HG02852 (cell line): ENCODE measurements around the gene BCR.

Experiments used
- ATAC-seq: cut with Tn5 transposase; IDR thresholded peaks from one replicate; pipeline ENCODE4 v1.9.1; 2021; ENCODE audit warnings: mild to moderate bottlenecking, moderate library complexity; ENCODE audit not compliant: unreplicated experiment

Gene BCR

GRCh38 chr22:23175817-23176644 lies 4.3 kb upstream of the BCR start:
- ATAC-seq, result no peak

- ATAC-seq, result no peak
Observed at GRCh38 chr22:23176645-23177027, 3.7 kb upstream of the BCR start.

- ATAC-seq, result no peak
Observed at GRCh38 chr22:23177197-23177596, 3.1 kb upstream of the BCR start.

- ATAC-seq, result no peak
Observed at GRCh38 chr22:23178512-23179254, 1.6 kb upstream of the BCR start.

GRCh38 chr22:23179381-23180299 lies 669 bp upstream of the BCR start:
- ATAC-seq, result no peak

- peak; percentile 19 for ATAC-seq
Observed at GRCh38 chr22:23180893-23181720, 798 bp downstream of the BCR start.

GRCh38 chr22:23181721-23182308 lies 1.5 kb downstream of the BCR start:
- no peak for ATAC-seq

- ATAC-seq, result no peak
Observed at GRCh38 chr22:23182309-23183060, 2.2 kb downstream of the BCR start.

GRCh38 chr22:23183061-23183698 lies 2.9 kb downstream of the BCR start:
- ATAC-seq, result no peak

GRCh38 chr22:23184100-23184763 lies 3.9 kb downstream of the BCR start:
- ATAC-seq, result no peak

GRCh38 chr22:23184764-23185113 lies 4.4 kb downstream of the BCR start:
- no peak for ATAC-seq

- no peak for ATAC-seq
Observed at GRCh38 chr22:23187211-23187610, 6.9 kb downstream of the BCR start.

- no peak for ATAC-seq
Observed at GRCh38 chr22:23187871-23188700, 7.8 kb downstream of the BCR start.

- no peak for ATAC-seq
Observed at GRCh38 chr22:23190526-23190925, 10.2 kb downstream of the BCR start.

- no peak for ATAC-seq
Observed at GRCh38 chr22:23192133-23192532, 11.8 kb downstream of the BCR start.

GRCh38 chr22:23192558-23192957 lies 12.2 kb downstream of the BCR start:
- no peak for ATAC-seq

- no peak for ATAC-seq
Observed at GRCh38 chr22:23193196-23193827, 13.0 kb downstream of the BCR start.
